RCC 7860 (cell line): ENCODE results near the gene PLD1.
"Not testable (repeated sequence)": the region's sequence is repeated elsewhere in the genome, so short reads cannot be mapped to it uniquely, and the experiment has no call there.

ENCODE experiments used
- DNase-seq: peaks from one replicate; pipeline ENCODE4 v3.0.0-alpha.2; 2015; ENCODE audit warnings: low spot score
- FAIRE-seq: peaks from 2 replicates; lab custom pipeline; 2012; peaks lifted over from hg19 to GRCh38; lab: Jason Lieb, UNC

Gene PLD1, protein sequence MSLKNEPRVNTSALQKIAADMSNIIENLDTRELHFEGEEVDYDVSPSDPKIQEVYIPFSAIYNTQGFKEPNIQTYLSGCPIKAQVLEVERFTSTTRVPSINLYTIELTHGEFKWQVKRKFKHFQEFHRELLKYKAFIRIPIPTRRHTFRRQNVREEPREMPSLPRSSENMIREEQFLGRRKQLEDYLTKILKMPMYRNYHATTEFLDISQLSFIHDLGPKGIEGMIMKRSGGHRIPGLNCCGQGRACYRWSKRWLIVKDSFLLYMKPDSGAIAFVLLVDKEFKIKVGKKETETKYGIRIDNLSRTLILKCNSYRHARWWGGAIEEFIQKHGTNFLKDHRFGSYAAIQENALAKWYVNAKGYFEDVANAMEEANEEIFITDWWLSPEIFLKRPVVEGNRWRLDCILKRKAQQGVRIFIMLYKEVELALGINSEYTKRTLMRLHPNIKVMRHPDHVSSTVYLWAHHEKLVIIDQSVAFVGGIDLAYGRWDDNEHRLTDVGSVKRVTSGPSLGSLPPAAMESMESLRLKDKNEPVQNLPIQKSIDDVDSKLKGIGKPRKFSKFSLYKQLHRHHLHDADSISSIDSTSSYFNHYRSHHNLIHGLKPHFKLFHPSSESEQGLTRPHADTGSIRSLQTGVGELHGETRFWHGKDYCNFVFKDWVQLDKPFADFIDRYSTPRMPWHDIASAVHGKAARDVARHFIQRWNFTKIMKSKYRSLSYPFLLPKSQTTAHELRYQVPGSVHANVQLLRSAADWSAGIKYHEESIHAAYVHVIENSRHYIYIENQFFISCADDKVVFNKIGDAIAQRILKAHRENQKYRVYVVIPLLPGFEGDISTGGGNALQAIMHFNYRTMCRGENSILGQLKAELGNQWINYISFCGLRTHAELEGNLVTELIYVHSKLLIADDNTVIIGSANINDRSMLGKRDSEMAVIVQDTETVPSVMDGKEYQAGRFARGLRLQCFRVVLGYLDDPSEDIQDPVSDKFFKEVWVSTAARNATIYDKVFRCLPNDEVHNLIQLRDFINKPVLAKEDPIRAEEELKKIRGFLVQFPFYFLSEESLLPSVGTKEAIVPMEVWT

GRCh38 chr3:171809861-171810628, at the start of gene PLD1:
Gene PLD1 (minus strand): TSS chr3:171810483. CDS start chr3:171738051, 72,432 bp downstream.
- no peak for FAIRE-seq

GRCh38 chr3:171858770-171859169, 48.5 kb upstream of the PLD1 start:
- not testable (repeated sequence) for FAIRE-seq, DNase-seq

More at GRCh38 chr3:171809861-171810628, at the start of gene PLD1:
- DNase-seq: peak; percentile 73

DNA sequence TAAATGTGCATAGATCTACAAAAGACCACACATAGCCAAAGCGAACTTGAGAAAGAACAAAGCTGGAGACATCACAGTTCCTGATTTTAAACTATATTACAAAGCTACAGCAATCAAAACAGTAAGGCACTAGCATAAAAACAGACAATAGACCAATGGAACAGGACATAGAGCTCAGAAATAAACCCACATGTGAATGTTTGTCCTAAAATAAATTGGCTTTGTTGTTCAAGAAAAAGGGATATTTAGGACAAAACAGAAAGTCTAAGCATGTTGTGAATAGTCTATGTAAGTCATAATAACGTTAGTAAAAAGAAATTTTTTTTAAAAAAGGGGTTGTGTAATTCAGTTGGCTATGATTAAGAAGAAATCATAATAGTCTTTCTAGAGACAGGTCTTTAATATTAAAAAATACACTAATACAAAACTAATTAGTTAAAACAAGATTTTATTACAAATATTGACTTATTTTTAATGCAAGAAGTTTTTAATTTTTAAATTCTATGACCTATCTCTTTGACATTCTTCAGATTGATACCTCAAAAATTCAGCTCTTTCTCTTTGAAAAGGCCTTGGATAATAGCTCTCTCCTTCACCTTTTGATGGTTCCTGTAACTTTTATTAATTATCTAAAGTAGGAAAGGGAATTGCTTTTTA, 44.5 kb upstream of the PLD1 start:
- DNase-seq (no peak), FAIRE-seq (no peak)

DNA sequence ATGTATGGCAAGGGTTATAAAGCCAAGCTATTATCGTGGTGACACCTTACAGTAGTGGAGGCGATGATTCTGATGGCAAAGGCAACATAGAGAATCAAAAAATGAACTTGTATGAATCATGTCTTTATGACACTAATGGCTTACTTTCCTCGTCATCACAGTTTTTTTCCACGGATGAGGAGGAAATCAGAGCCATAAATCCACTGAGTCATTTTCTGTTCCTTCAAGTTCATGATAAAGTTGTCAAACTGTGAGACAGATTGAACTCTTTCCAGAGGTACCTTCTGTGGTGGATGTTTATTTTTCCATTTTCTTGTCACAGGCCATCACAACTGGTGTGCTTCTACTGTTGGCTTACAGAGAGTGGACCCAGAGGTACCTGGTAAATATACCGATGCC, 41.4 kb upstream of the PLD1 start:
- peak; percentile 72 for DNase-seq
- FAIRE-seq: peak; percentile 64

DNA sequence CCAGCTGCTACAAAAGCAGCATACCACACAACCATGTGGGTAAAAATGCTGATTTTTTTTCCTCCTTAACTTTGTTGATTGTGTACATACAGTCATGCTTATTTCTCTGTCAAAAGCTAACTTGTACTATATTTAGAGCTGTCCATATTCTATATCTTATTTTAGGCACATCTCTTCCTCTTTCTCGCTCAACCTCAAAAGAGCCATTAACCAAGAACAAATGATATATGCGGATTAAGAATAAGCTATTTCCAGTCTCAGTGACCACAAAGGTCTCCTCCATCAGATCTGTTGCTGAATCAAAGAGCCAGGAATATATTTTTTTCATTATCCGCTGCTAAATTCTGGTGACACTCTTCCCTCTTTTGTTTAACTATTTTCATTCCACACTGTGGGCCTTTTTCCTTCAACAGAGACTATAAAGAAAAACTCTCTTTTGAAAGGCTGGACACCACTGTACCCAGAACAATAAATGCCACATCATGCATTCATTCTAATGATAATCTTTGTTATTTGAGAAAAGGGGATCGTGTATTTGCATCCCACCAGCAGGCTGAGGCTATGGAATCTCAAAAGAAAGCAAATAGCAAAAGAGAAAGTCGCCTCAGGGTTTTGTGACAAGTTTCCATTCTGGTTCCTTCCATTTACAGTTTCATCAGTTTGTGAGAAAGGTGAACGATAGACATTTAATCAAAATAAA, 40.8 kb upstream of the PLD1 start:
- no peak for DNase-seq

GRCh38 chr3:171850320-171850959, 40.2 kb upstream of the PLD1 start:
- FAIRE-seq (no peak), DNase-seq (no peak)

More for the DNA sequence above, 40.8 kb upstream of the PLD1 start:
- FAIRE-seq: no peak

GRCh38 chr3:171849617-171850319, 39.5 kb upstream of the PLD1 start:
- FAIRE-seq: no peak
- no peak for DNase-seq

DNA sequence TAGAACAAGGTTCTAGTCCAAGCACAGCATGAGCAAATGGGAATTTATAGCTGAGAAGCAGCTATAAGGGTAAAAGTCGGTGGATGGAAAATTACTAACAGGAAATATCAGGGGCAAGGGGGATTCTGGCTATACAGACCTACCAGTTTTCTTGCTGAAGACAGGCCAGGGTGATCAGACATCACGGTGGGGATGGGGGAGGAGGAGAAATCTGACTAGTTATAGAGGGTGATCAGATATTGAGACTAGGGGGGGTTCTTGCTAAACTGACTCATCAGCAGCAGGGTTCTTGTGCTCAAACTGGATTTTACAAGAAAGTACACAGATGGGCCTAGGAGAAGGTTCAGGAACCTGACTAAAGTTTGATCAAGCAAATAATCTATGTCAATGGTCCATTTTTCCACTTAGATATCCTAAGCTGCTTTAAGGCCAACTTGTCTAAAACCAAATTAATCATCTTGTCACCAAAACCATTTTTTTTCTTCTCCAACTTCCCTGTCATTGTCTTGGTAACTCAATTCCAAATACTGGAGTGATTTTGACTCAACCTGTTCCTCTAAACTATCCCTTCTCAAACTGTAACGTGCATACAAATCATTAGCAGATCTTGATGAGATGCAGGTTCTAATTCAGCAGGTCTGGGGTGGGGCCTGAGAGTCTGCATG, 37.4 kb upstream of the PLD1 start:
- no peak for FAIRE-seq
- DNase-seq: no peak

- FAIRE-seq: no peak
- no peak for DNase-seq
These were observed 36.9 kb upstream of the PLD1 start for GRCh38 chr3:171847133-171847532.

DNA sequence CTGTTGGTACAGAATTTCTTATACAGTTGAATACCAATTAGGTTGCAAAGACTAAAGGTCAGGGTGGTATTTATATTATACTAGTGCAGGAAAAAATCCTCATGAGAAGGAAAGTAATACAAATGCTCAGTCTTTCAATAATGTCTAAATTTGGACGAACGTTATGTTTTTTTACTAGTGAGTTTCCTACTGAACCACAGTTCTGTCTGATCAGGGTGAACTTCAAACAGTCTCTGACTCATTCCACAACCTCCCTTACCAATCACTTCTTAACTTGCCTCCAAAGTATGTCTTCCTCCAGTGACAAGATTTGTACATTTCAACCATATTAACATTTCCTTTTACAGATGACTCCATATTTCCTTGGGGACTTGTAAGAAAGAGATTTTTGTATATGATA, 36.3 kb upstream of the PLD1 start:
- FAIRE-seq: peak; percentile 69
- DNase-seq: peak; percentile 50

GRCh38 chr3:171845481-171846284, 35.4 kb upstream of the PLD1 start:
- peak; percentile 42 for DNase-seq
- FAIRE-seq: peak; percentile 74

DNA sequence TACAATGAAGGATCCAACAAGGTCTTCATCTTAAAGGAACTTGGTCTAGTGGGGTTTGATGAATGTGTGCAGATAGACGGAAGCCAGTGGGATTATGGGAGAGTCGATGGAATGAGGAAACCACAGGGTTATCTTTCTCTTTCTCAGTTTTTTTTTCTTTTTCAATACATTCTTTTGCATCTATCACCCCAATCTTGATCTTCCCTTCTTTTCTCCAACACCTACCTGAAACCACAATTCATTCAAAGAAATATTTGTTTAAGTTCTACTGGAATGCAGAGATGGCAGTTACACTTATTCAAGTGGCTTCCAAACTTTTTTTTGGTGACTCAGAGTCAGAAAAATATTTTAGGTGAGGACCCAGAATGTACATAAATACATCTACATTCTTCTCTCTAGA, 34.6 kb upstream of the PLD1 start:
- DNase-seq (peak; percentile 29), FAIRE-seq (no peak)

DNA sequence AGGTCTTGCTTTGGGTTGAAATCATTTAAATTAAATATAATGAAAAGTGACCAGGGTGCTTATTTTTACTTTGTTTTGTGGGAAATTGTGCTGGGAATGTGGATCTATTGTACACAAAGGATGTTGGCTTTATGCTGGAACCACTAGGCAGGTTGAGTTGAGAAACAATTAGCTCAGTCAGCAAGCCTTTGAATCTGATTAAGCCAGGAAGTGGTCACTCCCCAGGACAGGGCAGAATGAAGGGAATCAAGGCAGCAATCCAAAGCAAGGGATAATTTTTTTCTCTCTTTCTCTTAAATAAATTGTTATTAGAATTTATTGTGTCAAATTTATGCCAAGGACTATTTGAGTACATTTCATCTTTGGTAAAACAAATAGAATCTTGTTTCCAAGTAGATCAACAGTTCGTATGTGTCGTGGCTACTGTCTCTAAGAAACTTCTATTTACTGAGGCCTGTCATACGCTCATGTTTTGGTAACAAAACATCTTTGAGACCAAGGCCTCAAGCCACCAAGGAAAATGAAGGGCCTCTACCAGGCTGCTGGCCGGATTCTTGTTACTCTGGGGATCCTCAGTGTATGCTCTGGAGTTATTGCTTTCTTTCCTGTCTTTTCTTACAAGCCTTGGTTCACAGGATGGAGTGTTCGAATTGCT, 32.7 kb upstream of the PLD1 start, which contains the start of gene TMEM212:
Gene TMEM212 (plus strand): TSS at position 486 of the 655 bp plus-strand sequence. CDS start 35 bp downstream, at position 521.
- FAIRE-seq: peak; percentile 34
- peak; percentile 57 for DNase-seq

GRCh38 chr3:171841620-171842000, 31.3 kb upstream of the PLD1 start:
- DNase-seq (no peak), FAIRE-seq (no peak)

DNA sequence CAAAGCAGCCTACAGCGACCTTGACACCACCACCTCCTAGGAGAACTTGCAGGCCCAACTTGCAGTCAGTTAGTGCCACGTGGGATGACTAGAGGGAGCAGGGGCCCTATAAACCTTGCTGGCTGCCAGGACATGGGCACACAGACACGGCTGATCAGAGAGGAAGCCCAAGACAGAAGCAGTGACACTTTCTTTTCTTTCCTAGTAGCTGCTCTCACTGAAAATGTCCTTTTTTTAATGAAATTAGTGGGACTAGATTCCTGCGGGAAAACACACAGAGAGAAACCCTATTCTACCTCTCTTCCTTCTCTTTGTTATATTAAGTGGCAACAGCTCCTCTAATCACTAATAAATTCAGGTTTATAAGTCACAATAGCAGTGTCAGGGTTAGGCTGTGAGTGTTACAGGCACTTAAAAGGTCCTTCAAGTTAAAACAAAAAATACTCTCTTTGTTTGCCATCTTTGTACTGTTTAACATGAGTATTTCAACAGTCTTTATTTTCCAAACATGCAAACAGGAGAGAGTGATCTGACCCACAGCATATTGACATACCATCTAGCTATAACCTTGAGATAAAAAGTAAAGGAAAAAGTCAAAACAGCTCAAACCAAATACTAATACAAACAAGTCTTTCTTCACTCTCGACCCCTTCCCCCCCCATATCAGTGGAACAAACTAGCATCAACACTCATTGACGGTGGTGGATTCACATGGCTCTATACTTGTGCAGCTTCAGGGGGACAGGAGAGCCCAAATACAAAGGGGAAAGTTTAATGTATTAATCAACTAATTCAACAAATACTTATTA, 30.7 kb upstream of the PLD1 start:
- FAIRE-seq: no peak
- DNase-seq: no peak

DNA sequence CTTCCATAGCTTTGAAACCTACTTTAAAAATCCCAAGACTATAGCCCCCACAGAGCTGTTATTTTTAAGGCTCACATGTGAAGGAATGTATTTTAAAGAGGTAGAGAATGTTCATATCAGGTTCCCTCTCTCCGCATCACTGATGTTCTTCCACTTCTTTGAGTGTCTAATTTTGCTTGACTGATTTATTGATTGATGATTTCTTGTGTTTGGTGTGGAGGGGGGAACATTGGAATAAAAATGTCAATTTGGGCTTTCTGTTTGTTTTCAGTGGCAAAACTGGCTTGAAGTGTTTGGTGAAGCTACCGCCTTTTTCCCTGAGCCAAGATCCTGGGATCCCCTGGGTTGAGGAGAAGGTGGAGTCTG, 30.1 kb upstream of the PLD1 start:
- DNase-seq (no peak), FAIRE-seq (no peak)
